Progenitor cell of endocrine pancreas (in vitro differentiated cells): ENCODE measurements around the gene FOXR2. TPM values are rescaled to one million over a fixed set of nuclear protein-coding genes. Genes with fewer than 3 reads are reported as not detected.

Experiments
- DNase-seq: peaks from one replicate; pipeline ENCODE4 v3.0.0; 2021; ENCODE audit warnings: low spot score; ENCODE audit not compliant: unreplicated experiment
- H3K27ac Mint-ChIP-seq: 2 replicates; pipeline ENCODE4 v1.8.0; 2021; ENCODE audit warnings: mild to moderate bottlenecking, moderate library complexity, mixed read lengths
- H3K27me3 Mint-ChIP-seq: 2 replicates; pipeline ENCODE4 v1.8.0; 2021; ENCODE audit warnings: mixed read lengths
- H3K36me3 Mint-ChIP-seq: 2 replicates; pipeline ENCODE4 v1.8.0; 2022; ENCODE audit warnings: mixed read lengths; ENCODE audit not compliant: insufficient read depth
- H3K4me1 Mint-ChIP-seq: 2 replicates; pipeline ENCODE4 v1.8.0; 2021; ENCODE audit warnings: low read depth, mixed read lengths
- H3K4me3 Mint-ChIP-seq: 2 replicates; pipeline ENCODE4 v1.8.0; 2021; ENCODE audit warnings: low read depth, mild to moderate bottlenecking, moderate library complexity, mixed read lengths
- H3K9me3 Mint-ChIP-seq: 2 replicates; pipeline ENCODE4 v1.8.0; 2021; ENCODE audit warnings: low read depth, mixed read lengths
- CTCF ChIP-seq: fragments of 200-600 bp; sonication (generic); IDR thresholded peaks from one replicate; pipeline ENCODE4 v1.5.0; 2021; ENCODE audit warnings: antibody characterized with exemption, mild to moderate bottlenecking; ENCODE audit not compliant: unreplicated experiment
- total RNA-seq: library from RNA; stranded (reverse); gene quantifications from 2 replicates; pipeline ENCODE4 v1.2.1, GENCODE V29; 2021

FOXR2 gene
- total RNA-seq, 1 donor from 2014 or later: not detected

GRCh38 chrX:55640854-55641253 is 17.7 kb downstream of the FOXR2 start:
- H3K9me3 Mint-ChIP-seq: peaks cover 40% of the 10 kb centered on the region

GRCh38 chrX:55648434-55648833 is 25.2 kb downstream of the FOXR2 start:
- H3K27ac Mint-ChIP-seq: no peak overlapping the region
- H3K4me3 Mint-ChIP-seq: no peak overlapping the region
- H3K9me3 Mint-ChIP-seq: peaks cover 37% of the 10 kb centered on the region
- TF ChIP-seq CTCF: no peak
- H3K4me1 Mint-ChIP-seq: no peaks in the 10 kb centered on the region
- no peak for DNase-seq
- no peaks in the 10 kb centered on the region for H3K36me3 Mint-ChIP-seq
- no peaks in the 10 kb centered on the region for H3K27me3 Mint-ChIP-seq

More at GRCh38 chrX:55640854-55641253, 17.7 kb downstream of the FOXR2 start:
- no peaks in the 10 kb centered on the region for H3K4me1 Mint-ChIP-seq
- H3K27me3 Mint-ChIP-seq: no peaks in the 10 kb centered on the region
- no peak overlapping the region for H3K4me3 Mint-ChIP-seq
- H3K36me3 Mint-ChIP-seq: no peaks in the 10 kb centered on the region
- TF ChIP-seq CTCF: no peak
- DNase-seq: no peak
- no peak overlapping the region for H3K27ac Mint-ChIP-seq

GRCh38 chrX:55659931-55660330 is 36.7 kb downstream of the FOXR2 start:
- Mint-ChIP-seq H3K27ac (no peak overlapping the region), H3K4me3 (no peak overlapping the region), H3K4me1 (no peaks in the 10 kb centered on the region), H3K9me3 (peaks cover 59% of the 10 kb centered on the region), H3K36me3 (no peaks in the 10 kb centered on the region), H3K27me3 (no peaks in the 10 kb centered on the region)
- no peak for DNase-seq
- TF ChIP-seq CTCF: no peak

DNA sequence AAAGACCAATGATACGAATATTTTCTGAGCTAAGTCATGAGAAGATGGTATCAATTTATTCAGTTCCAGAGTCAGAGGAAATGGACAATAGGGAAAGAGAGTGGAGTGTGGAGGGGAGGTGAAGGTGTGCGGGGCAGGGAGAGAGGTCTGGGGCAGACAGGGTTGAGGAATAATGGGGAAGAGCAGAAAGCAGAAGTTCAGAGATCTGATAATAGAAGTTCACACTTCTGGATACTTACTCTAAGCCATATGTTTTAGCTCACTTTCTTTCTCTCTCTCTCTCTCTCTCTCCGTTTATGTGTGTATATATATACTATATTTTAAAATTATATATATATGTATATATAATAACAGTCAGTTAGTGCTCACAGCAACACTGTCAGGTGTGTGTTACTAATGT is 40.4 kb downstream of the FOXR2 start:
- TF ChIP-seq CTCF: no peak
- no peak for DNase-seq
- Mint-ChIP-seq H3K4me3 (no peak overlapping the region), H3K36me3 (no peaks in the 10 kb centered on the region), H3K27ac (no peak overlapping the region), H3K27me3 (no peaks in the 10 kb centered on the region), H3K9me3 (peaks cover 71% of the 10 kb centered on the region), H3K4me1 (no peaks in the 10 kb centered on the region)

- DNase-seq: no peak
- no peak overlapping the region for H3K4me3 Mint-ChIP-seq
- peaks cover 1% of the 10 kb centered on the region for H3K36me3 Mint-ChIP-seq
- no peaks in the 10 kb centered on the region for H3K4me1 Mint-ChIP-seq
- no peak for TF ChIP-seq CTCF
- no peak overlapping the region for H3K27ac Mint-ChIP-seq
- no peaks in the 10 kb centered on the region for H3K27me3 Mint-ChIP-seq
- peaks cover 74% of the 10 kb centered on the region for H3K9me3 Mint-ChIP-seq
These were observed 44.9 kb downstream of the FOXR2 start for GRCh38 chrX:55668084-55668483.

Other genes with a start within 250 kb of the FOXR2 start
- gene MAGEH1, start 171.3 kb upstream of the FOXR2 start, total RNA-seq: 28.3 and 33.6 TPM in 2 replicates
- gene USP51, start 133.6 kb upstream of the FOXR2 start, total RNA-seq: 8.1 and 8.6 TPM in 2 replicates
- gene RRAGB, start 94.3 kb downstream of the FOXR2 start, total RNA-seq: 22.6 and 33.6 TPM in 2 replicates